ENCODE data around the gene KRTAP1-1.
"Not testable (repeated sequence)": the region's sequence is repeated elsewhere in the genome, so short reads cannot be mapped to it uniquely, and the experiment has no call there.

The KRTAP1-1 gene, protein sequence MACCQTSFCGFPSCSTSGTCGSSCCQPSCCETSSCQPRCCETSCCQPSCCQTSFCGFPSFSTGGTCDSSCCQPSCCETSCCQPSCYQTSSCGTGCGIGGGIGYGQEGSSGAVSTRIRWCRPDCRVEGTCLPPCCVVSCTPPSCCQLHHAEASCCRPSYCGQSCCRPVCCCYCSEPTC

DNA sequence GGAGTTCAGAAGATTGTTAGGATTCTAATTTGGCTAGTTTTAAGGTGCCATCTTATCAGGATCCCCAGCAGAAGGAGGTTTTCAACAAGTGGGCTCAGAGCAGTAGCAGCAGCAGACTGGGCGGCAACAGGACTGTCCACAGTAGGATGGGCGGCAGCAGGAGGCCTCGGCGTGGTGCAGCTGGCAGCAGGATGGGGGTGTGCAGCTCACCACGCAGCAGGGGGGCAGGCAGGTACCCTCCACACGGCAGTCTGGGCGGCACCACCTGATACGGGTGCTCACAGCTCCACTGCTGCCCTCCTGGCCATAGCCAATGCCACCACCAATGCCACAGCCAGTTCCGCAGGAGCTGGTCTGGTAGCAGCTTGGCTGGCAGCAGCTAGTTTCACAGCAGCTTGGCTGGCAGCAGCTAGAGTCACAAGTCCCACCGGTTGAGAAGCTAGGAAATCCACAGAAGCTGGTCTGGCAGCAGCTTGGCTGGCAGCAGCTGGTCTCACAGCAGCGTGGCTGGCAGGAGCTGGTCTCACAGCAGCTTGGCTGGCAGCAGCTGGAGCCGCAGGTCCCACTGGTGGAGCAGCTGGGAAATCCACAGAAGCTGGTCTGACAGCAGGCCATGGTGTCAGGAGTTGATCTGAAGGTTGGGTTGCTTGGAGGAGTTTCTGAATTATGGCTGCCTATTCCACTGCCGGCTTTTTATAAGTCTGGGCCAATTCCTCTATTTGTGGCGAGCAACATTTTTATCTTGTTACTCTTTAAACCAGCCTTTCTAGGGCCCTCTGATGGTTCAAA, at the start of gene KRTAP1-1:
Gene KRTAP1-1, minus strand, starts transcription at position 668 of the 789 bp plus-strand sequence. Its CDS starts 53 bp downstream, at position 615.
- not testable (repeated sequence) for DNase-seq

DNA sequence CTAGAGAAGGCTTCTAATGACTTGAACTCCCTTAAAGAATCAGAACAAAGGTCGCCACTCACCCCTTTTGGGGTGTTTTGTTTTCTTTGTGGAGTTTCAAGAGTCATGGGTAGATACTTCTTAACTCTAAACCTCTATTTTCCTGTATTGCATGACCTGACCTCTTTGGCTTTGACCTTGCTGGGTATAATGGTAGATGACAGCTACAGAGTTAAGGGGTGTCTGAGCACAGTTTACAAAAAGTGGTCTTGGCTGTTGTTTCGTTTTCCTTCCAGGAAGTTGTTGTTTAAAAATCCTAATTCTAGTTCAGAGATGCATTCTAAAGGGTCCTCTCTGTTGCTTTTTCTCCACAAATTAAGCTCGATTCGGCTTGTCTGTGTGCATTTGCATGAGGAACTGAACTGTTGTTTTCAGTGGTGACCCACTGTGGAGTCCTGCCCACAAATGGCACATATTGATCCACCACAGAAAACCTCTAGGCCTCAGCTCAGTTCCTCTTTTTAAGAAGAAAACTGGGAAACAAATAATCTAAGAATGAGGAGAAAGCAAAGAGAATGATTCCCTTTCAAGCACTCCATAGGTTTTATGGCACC, 47.6 kb upstream of the KRTAP1-1 start:
- DNase-seq, result not testable (repeated sequence)

DNA sequence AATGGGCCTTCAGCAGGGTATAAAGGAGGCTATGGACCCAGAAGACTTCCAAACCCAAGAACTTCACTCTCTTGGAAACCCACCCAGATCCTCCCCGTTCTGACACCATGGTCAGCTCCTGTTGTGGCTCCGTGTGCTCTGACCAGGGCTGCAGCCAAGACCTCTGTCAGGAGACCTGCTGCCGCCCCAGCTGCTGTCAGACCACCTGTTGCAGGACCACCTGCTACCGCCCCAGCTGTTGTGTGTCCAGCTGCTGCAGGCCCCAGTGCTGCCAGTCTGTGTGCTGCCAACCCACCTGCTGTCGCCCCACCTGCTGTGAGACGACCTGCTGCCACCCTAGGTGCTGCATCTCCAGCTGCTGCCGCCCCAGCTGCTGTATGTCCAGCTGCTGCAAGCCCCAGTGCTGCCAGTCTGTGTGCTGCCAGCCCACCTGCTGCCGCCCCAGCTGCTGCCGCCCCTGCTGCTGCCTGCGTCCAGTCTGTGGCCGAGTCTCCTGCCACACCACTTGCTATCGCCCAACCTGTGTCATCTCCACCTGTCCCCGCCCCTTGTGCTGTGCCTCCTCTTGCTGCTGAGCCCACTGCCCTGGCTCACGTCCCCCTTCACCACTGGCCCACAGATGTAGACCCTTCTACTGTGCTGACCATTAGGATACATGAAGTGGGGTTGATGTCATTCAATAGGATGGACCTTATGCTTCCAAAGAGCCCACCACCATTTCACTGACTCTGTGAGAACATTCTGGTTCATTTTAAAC, 43.0 kb upstream of the KRTAP1-1 start, which contains the start of gene KRTAP4-7:
Gene KRTAP4-7, plus strand, starts transcription at position 51 of the 757 bp plus-strand sequence. Its CDS starts 57 bp downstream, at position 108.
- not testable (repeated sequence) for DNase-seq

DNA sequence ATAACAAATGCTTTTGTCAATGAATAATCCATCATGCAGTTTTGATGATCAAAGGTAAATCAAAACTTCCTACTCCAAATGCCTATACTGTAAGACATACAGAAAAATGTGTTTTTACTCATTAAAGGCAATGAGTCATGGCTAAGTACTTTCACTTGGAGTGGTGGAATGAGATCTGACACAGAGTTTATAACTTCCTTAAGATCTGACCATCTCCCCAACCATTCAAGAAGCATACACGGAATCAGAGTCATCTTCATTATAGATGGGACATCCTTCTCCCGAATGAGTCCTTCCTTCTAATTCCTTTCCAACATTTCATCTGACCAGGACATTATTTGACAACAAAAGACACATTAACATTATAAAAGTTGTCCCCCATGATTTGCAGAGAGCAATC, 42.2 kb upstream of the KRTAP1-1 start:
- not testable (repeated sequence) for DNase-seq

DNA sequence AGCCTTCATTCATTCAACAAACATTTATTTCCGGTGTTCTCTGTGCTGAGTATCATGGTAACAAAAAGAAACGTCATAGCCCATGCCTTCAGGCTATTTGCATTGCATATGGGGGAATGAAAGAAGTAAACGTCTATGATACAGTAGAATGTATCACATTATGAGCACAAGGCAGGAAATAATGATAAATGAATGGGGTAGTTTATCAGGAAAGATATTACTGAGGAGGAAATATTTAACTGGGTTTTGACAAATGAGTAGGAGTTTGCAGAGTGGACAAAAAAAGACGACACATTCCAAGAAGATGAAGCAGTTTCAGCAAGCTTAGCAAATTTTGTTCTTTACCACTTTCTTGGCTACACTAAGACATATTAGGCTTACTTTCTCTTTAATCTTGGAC, 41.4 kb upstream of the KRTAP1-1 start:
- DNase-seq, result no peak

DNA sequence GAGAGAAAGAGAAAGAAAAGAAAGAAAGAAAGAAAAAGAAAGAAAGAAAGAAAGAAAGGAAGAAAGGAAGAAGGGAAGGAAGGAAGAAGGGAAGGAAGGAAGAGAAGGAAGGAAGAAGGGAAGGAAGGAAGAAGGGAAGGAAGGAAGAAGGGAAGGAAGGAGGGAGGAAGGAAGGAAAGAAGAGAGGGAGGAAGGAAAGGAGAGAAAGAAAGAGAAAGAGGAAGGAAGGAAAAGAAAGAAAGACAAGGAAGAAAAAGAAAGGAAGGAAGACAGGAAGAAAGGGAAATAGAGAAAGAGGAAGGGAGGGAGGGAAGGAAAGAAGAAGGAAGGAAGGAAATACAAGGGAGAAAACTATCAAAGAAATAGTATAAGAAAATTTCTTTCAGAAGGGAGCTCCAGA, 35.5 kb upstream of the KRTAP1-1 start:
- no peak for DNase-seq

DNA sequence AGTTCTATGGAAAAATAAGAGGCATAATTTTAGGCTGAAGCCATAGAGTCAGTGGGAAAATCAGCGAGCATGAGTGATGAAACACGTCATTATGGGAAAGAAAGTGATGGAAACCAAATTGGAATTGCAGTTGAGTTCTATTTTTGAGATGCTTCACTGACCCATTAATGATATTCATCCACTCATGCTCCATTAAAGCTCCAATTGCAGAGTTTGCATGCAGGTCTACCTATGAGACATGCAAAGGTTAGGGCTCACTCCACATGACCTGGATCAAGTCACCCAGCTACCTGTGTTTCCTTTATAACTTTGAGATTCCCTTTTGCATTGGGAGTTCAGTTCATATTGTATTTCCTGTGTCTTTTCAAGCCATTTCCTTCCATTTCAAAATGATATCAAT, 32.4 kb upstream of the KRTAP1-1 start:
- no peak for DNase-seq

DNA sequence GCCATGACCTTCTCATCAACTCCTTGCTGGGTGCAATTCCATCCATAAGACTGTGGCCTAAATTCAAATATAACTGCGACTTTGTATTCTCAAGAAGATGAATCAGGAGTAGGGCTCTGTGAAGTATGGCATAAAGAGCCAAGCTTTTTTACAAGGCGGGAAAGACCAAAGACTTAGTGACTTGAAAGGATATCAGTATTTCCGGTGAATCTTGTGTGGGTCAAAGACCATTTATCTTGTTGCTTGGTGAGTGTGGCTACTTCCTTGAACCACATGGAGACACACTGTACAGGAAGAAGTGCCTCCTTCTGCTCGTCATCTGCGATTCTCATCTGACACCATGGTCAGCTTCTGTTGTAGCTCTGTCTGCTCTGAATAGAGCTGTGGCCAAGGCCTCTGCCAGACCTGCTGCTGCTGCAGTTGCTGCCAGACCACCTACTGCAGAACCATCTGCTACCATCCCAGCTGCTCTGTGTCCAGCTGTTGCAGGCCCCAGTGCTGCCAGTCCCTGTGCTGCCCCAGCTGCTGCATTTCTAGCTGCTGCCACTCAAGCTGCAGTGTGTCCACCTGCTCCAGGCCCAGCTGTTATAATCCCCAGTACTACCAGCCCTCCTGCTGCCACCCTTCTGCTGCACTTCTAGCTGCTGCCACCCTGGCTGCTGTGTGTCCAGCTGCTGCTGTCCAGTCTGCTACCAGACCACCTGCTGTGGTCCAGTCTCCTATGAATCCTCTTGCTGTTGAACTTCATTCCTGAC, 30.5 kb upstream of the KRTAP1-1 start:
- DNase-seq, result no peak

DNA sequence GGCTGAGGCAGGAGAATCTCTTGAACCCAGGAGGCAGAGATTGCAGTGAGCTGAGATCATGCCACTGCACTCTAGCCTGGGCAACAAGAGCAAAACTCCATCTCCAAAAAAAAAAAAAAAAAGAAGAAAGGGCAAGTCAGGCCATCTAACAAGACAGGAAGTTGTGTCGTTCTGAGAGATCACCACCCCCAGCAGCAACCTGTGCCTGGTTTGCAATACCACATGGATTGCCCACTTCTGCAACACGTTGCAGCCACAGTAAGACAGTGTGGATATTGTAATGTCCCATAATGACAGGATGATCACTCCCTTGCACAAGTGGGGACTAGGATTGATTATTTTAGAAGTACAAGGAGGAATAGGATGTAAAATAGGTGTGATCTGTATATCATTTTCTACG, 27.8 kb upstream of the KRTAP1-1 start:
- no peak for DNase-seq

DNA sequence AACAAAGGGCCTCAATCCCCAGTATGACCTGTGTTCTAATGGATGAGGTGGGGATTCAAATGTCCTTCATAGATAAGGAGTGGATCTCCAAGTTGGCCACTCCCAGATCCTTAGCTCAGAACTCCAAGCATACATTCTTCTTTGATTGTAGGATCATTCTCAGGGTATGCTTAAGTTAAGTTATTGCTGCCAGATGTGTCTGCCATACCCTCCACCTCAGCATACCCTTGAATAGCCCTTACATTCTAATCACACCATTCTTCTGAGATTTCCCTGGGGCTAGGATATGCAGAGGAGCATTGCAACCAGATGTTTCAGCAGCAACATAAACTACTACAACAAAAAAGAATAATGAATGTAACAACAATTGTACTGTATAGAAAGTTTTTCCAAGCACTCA, 26.0 kb upstream of the KRTAP1-1 start:
- DNase-seq, result no peak

DNA sequence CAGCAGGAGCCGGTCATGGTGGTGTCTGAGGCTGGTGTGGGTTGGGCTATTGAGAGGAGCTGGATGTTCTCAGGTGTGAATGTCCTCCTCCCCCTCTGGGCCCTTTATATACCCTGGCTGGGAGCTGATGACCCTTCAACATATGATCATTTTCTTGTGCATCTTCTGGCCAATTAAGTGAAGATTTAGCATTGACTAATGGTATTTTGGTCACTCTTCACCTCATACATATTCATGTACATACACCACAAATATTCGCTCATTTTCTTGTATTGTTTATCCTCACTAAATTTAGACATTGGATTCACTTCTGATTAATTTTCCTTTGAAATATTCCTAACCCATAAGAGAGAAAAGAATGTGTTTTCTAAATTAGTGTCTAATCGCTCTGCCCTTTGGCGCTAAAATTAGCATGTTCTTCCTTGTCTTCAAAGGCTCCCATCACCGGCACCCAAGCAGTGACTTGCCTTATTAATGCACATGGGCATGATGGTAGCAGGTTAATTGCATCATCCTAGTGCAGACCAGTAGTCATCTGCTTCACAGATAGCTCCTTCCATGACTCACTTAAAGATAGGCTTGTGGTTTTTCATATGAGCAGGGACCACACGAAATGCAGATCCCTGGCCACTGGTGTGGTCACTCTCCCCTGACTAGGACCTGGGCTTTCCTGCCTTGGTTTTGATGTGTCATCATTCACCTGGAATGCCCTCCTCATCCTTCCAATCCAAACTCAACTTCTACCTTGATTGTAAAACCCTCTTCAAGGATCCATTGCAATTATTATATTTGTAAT, 24.8 kb upstream of the KRTAP1-1 start, which contains the start of gene KRTAP2-4:
Gene KRTAP2-4, minus strand, starts transcription at position 51 of the 796 bp plus-strand sequence. Its CDS starts 34 bp downstream, at position 17.
- no peak for DNase-seq

DNA sequence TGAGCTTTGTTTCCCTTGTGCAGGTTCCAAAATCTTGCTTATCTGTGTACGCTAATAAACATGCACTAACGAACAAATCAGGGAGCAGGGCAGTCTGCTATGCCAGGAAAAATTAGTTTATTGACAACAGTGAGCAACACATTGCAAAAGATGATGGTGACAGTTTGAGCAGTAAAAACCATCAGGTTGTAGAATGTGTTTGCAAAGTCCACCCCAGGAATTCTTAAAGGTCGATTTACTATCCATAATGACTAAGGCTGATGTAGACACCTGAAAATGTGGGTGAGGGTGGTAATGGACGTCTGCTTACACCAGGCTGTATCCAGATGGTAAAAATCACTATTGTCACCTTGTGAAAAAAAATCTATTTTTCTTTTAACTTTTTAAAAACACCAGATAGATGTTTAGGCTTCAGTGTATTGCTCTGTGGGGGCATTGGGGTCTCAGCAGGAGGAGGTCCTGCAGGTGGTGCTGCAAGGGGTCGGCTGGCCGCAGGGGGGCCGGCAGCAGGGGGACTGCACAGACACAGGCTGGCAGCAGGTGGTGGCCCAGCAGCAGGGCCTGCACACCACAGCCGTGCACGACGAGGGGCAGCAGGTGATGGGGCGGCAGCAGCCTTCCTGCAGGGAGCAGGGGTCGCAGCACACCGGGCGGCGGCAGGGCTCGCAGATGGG, 23.9 kb upstream of the KRTAP1-1 start:
- DNase-seq, result not testable (repeated sequence)

DNA sequence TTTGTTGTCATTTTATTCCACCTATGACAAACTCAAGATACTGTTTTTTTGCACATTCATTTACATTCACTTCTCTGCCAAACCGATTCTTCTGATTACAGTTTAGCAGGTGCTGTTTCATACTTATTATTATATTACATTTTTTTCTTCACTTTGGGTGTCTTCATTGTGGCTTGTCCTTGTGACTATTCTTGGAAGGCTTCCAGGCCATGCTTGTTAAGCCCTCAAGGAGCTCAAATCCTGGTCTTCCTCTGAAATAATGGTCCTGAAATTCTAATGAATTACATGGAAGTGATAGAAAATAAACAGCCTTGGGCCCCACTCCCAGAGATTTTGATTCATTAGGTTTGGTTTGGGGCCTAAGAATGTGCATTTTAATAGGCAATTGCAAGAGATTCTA, 23.1 kb upstream of the KRTAP1-1 start:
- DNase-seq, result no peak

DNA sequence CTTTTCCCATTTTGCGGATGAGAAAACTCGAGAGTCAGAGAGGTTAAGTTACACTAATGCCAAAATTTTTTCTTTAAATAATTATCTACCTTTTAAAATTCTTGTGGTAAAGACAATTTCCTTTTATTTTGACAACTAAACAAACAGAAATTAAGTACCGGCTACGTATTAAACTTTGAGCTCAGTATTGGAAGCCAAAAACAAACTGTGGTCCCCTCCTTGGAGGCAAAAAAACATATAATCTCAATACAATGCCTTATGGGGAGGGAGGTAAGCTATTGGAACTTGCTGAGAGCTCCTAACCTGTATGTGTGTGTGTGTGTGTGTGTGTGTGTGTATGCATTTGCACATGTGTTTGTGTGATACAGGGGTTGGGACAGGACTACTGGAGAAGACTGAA, 22.2 kb upstream of the KRTAP1-1 start:
- no peak for DNase-seq

DNA sequence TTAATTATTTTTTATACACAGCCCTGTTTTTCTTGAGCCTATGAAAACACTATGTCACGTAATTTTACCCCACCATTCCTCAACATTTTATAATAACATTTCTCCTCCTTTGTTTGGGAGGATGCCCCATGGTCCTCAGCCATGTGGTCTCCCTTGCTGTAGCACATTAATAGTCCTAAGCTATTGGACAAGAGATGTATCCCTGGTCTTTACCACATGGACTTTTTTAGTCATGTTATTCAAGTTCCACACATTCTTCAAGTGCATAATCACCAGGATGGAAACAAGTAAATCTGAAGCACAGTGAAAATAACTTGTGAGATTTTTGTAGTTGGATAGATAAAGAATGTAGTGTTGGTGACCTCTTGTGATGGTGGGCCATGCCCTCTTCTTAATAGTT, 20.7 kb upstream of the KRTAP1-1 start:
- no peak for DNase-seq

DNA sequence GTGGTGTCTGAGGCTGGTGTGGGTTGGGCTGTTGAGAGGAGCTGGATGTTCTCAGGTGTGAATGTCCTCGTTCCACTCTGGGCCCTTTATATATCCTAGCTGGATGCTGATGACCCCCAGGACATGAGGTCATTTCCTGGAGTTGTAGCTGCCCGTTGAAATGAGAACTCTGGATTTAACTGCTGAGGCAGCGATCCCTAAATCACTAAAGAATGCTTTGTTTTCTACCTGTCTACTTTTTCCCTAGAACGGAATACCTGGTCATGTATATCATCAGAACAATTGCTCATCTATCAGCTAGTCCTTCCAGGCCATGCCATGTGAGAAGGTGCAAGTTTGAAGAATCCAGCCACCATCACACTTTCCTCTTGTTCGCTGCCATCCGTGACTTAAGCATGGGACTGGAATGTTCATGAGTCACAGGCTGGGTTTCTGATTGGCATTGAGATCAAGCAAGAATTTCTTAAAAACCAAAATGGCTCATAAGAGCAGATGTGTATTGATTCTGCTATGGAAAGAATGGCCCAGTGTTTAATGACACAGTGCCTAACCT, 18.9 kb upstream of the KRTAP1-1 start, which contains the start of gene KRTAP2-3:
Gene KRTAP2-3, minus strand, starts transcription at position 63 of the 553 bp plus-strand sequence. CDS start 64 bp downstream, outside the sequence.
- DNase-seq, result no peak

DNA sequence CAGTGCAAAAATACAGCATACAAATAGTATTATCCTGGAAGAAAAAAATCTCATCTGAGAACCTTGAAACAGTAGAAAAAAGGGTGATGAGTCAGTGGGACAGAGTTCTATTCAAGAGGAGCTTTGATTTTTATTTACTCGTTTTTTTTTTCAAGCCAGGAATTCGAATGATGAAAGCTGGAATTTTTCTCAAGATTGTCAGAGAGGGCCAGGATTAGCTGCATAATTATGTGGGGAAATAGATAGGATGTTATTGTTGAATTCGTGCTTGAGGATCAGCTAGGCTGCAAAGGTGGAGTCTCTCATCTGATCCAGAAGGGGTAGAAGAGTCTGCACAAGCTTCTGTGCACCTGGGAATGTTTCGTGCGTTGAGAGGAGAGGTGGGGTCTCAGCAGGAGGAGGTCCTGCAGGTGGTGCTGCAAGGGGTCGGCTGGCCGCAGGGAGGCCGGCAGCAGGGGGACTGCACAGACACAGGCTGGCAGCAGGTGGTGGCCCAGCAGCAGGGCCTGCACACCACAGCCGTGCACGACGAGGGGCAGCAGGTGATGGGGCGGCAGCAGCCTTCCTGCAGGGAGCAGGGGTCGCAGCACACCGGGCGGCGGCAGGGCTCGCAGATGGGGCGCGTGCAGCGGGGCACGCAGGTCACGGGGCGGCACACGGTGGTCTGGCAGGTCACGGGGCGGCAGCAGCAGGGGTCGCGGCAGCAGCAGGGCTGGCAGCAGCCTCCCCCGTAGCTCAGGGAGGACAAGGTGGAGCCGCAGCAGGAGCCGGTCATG, 18.2 kb upstream of the KRTAP1-1 start:
- DNase-seq, result not testable (repeated sequence)

DNA sequence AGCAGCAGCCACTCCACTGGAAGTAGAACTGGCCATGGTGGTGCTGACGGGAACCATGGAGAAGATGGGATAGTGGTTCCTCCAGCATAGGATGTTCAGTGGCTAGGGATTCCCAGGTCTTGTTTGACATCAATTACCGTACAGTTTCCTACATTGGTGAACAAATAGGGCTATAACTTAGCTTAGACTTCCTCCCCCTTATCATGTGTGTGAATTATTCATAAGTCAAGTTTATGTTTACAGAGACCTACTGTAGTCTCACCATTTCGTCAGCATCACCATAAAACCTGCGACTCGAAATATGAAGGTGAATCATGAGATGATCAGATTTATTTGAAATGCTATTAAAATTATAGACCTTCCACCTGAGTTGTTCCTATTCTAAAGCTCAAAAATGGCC, 17.5 kb upstream of the KRTAP1-1 start:
- no peak for DNase-seq

DNA sequence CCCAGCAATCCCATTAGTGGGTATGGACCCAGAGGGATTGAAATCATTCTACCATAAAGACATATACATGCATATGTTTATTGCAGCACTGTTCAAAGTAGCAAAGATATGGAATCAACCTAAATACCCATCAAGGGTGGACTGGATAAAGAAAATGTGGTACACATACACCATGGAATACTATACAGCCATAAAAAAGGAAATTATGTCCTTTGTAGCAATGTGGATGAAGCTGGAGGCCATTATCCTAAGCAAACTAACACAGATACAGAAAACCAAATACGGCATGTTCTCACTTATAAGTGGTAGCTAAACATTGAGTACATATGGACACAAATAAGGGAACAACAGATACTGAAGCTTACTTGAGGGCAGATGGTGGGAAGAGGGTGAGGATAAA, 16.3 kb upstream of the KRTAP1-1 start:
- DNase-seq, result no peak

DNA sequence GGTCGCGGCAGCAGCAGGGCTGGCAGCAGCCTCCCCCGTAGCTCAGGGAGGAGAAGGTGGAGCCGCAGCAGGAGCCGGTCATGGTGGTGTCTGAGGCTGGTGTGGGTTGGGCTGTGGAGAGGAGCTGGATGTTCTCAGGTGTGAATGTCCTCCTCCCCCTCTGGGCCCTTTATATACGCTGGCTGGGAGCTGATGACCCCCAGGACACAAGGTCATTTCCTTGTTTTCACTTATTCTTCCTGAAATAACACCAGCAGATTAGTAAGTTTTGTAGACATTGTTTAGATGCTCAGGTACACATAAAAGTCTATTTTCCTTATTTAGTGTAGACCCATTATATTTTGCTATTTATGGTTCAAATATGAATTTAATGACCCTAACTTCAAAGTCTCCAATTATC, 13.9 kb upstream of the KRTAP1-1 start, which contains the start of gene KRTAP2-2:
Gene KRTAP2-2, minus strand, starts transcription at position 101 of the 400 bp plus-strand sequence. Its CDS starts 19 bp downstream, at position 82.
- DNase-seq, result not testable (repeated sequence)

Data from NCI-H2227 treated with DMSO at 0.1 percent for 48 hours (cell line).